Measurements from ENCODE around the gene GPRASP1.
"Not testable (repeated sequence)": the region's sequence is repeated elsewhere in the genome, so short reads cannot be mapped to it uniquely, and the experiment has no call there.

Gene GPRASP1, protein sequence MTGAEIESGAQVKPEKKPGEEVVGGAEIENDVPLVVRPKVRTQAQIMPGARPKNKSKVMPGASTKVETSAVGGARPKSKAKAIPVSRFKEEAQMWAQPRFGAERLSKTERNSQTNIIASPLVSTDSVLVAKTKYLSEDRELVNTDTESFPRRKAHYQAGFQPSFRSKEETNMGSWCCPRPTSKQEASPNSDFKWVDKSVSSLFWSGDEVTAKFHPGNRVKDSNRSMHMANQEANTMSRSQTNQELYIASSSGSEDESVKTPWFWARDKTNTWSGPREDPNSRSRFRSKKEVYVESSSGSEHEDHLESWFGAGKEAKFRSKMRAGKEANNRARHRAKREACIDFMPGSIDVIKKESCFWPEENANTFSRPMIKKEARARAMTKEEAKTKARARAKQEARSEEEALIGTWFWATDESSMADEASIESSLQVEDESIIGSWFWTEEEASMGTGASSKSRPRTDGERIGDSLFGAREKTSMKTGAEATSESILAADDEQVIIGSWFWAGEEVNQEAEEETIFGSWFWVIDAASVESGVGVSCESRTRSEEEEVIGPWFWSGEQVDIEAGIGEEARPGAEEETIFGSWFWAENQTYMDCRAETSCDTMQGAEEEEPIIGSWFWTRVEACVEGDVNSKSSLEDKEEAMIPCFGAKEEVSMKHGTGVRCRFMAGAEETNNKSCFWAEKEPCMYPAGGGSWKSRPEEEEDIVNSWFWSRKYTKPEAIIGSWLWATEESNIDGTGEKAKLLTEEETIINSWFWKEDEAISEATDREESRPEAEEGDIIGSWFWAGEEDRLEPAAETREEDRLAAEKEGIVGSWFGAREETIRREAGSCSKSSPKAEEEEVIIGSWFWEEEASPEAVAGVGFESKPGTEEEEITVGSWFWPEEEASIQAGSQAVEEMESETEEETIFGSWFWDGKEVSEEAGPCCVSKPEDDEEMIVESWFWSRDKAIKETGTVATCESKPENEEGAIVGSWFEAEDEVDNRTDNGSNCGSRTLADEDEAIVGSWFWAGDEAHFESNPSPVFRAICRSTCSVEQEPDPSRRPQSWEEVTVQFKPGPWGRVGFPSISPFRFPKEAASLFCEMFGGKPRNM (N-terminal part only)

DNA sequence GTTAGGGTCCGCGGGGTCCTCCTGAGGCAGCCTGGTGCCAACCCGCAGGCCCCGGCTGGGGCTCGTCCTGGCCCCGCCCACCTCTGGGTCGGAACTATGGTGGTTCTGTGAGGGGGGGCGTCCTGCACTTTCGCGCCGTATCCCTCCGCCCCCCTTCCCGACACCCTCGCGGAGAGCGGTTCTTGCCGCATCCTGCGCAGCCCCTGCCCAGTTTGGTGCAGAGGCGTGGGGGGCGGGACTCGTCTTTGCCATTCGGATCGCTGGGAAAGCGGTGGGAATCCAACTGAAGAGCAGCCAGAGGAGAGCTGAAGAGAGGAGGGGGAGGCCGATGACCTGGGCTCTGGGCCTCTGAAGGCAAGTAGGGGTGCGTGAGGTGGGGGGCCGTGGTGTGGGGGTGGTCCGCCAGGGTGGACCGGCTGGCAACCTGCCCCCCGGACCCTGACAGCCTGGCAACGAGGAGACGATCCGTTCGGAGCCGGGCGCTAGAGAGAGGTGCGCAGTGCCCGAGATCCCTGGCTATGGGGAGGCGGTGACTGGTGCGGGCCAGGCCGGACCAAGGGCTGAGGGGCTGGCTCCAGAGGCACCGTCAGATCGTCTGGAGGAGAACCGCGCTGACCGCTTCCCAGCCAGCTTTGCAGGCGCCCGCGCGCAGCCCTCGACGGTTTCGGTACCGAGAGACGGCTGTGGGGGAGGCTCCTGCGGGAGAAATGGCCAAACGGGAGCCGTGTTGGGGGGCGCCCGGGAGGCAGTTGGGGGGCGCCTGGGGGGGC, at the start of gene GPRASP1:
TSS of gene GPRASP1 (plus strand) at position 242 of the 770 bp plus-strand sequence. CDS start 2,431 bp downstream, outside the sequence.
- no peak for DNase-seq

- no peak for DNase-seq
Measured at GRCh38 chrX:102604327-102604726, 47.0 kb upstream of the GPRASP1 start.

DNA sequence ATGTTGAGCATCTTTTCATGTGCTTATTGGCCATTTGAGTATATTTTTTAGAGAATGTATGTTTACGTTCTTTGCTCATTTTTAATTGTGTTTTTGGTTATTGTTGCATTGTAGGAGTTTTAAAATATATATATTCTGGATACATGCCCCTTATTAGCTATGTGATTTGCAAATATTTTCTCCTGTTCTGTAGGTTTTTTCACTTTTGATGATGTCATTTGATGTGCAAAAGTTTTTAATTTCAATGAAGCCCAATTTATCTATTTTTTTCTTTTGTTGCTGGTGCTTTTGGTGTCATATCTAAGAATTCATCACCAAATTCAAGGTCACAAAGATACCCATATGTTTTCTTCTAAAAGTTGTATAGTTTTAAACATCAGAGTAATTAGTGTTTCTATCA, 45.2 kb upstream of the GPRASP1 start:
- no peak for DNase-seq

- DNase-seq: no peak
Measured at GRCh38 chrX:102610905-102611304, 40.4 kb upstream of the GPRASP1 start.

DNA sequence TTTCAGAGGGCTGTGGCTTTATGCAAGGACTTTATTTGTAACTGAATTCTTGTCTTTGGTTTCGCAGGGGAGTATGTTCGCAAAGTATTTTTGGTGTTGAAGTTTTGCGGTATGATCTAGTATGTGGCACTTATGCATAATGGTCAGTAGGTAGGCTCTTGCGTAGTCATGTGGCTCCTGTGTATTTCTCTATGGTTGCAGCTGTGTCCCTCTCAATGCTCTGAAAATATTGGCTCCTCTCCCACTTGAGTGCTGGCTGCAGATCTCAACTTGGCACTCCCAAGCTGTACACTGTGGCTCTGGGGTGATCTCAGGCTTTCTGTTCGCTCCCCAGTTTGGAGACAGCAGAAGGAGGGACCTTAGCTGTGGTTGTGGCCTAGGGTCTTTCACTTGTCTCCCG, 27.2 kb upstream of the GPRASP1 start:
- DNase-seq: no peak

DNA sequence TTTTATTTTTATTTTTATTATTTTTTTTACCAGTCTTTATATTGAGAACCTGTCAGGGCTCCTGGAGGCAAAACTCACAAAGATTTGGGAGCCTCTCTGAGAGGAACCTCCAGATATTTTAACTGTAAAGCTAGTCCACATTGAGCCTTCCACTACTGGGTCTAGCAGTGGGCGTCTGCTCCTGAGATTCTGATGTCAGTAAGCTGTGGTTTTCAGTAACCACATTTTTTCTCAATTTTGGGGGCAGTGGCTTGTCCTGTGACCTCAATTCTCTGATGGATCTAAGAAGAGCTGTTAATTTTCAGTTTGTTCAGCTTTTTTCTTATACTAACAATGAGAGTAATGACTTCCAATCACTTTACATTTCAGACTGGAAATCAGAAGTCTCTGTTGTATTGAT, 23.6 kb upstream of the GPRASP1 start:
- DNase-seq: no peak

- no peak for DNase-seq
Measured at GRCh38 chrX:102637561-102637960, 13.7 kb upstream of the GPRASP1 start.

DNA sequence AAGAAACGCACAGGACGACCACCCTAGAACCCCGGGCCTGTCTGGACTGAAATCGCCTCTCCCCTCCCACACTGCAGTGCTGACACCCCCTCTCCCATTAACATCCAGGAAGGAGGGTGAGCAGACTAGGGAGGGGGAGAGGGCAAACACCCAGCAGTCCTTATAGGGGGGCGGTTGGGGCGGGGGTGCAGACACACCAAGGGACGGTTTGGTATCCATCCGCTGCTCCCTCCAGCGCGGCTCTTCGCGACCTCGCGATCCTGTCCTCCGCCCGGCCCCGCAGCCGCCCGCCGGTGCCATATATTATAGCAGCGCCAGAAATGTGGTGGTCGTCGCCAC, 411 bp upstream of the GPRASP1 start:
- DNase-seq: no peak

DNA sequence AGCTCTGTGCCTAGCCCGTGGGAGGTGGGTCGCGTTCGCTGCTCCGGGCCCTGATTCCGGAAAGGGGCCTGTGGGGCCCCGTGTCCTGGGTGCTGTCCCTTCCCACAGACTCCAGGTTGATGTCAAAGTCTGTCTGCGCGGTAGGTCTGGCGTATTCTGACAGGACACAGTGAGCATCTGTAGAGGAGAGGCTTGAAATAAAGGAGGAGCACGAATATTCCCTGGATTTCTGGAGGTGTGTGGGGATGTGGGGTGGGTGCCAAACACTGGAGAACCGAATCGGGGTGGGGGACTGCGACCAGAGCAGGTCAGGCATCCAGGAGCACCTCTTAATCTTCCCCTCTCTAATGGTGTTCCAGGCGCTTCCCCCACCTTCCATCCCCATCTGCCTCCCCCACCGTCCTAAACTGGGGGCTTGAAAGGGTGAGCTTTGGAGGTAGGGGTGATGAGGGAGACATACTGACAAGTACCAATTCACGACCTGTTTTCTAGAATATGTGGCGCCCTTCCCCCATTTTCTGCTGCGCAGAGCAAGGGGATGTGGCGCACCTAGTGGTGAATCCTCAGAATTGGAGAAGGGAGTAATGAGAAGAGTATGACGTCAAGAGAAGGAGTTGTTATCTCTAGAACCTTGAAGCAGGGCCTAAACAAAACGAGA, 877 bp downstream of the GPRASP1 start:
- DNase-seq: no peak

- DNase-seq: no peak
Measured at GRCh38 chrX:102654696-102655095, 3.4 kb downstream of the GPRASP1 start.

DNA sequence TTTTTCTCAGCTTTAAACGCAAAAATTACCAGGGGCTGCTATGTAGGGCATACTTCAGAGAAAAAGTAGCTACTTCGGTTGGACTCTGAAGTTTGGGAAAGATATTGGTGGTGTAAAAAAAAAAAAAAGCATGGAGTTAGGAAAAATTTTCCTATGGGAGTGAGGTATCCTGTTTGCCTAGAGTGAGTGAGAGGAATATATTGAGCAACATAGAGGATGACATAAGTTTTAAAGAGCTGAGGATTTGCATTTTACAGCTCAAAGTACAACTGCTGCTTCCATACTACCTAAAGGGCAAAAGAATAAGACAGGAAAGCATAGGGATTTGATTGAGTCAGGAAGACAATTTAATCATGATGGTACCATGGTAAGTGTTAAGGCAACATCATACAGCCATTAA, 7.3 kb downstream of the GPRASP1 start:
- DNase-seq: no peak

- no peak for DNase-seq
Measured at GRCh38 chrX:102659790-102660757, 8.8 kb downstream of the GPRASP1 start.

- not testable (repeated sequence) for DNase-seq
Measured at GRCh38 chrX:102663820-102664219, 12.5 kb downstream of the GPRASP1 start.

GRCh38 chrX:102667034-102667433, 15.8 kb downstream of the GPRASP1 start:
- DNase-seq: not testable (repeated sequence)

DNA sequence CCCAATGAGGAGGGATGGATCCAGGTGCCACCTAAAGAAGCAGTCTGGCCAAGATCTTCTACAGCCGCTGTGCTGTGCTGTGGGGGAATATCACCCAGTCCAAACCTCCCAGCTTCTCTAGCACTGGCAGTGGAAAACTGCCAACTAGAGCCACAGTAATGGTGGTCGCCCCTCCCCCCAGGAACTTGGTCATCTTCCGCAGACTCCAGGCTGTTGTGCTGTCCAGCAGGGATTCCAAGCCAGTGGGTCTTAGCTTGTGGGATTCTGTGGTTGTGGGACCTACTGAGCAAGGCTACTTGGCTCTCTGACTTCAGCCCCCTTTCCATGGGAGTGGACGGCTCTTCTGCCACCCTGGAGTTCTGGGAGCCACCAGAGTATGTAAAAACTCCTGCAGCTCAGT, 18.2 kb downstream of the GPRASP1 start:
- no peak for DNase-seq

DNA sequence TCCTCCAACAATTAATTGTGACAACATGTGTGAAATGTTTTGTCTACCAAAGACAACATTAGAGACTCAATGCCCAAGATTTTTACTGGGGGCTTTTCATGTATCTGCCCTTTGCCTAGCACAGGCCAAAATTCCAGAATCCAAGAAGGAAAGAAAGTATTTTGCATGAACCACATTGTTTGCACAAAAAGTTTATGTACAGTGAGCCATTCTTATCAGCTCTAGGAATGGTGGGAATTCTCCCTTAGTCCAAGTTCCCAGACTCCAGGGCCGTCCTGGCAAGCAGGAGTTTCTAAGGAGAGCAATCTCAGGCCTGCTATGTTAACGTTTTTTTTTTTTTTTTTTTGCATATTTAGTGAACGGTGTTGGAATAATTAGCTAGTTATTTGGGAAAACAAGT, 21.6 kb downstream of the GPRASP1 start:
- DNase-seq: no peak

- not testable (repeated sequence) for DNase-seq
Measured at GRCh38 chrX:102677479-102677878, 26.2 kb downstream of the GPRASP1 start.

DNA sequence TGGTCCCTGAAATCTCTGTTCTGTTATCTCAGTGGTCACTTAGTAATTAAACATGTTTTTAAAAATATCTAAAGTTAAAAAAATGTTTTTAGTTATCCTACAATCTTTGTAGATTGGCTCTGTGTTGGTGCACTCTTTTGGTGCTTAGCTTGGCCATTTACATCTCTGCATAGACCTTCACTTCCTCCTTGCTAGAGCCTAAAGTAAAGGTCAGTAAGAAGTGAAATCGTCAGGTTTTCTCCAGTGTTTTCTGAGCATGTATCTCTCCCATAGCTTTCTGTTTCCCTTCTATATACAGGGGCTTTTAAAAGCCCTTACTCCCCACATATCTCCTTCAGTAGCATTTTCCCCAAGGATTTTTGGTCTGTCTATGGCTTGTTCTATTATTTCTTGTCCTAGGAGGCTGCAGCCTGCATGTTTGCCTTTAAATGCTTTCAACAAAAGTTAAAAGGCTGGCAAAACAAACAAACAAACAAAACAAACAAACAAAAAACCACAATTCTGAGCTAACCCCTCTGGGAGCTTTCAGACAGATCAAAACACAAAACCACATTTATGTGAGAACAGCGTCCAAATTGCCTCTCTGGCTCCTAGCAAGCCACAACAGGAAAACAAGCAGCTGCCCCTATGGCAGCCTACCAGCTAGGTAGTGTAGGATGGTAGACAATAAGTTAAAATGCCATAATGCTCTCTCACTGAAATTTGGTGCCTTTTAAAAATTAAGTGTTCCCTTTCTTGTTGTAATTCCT, 33.7 kb downstream of the GPRASP1 start:
- no peak for DNase-seq

DNA sequence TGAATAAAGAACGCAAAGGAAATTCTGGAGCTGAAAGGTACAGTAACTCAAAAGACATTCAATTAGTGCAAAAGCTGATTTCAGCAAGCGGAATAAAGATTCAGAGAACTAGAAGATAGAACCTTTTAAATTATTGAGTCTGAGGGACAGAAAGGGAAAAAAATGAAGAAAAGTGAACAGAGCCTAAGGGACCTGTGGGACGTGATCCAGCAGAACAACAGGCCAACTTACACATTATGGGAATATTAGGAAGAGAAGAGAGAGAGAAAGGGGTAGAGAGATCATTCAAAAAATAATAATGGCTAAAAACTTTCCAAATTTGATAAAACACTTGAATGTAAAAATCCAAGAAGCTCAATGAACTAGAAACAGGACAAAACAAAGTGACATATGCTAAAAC, 43.5 kb downstream of the GPRASP1 start:
- DNase-seq: no peak

- DNase-seq: no peak
Measured at GRCh38 chrX:102696306-102696705, 45.0 kb downstream of the GPRASP1 start.

Measured in DMS153 (cell line).